ENCODE results near the gene RABGAP1L. TPM values are rescaled to one million over a fixed set of nuclear protein-coding genes. Genes with fewer than 3 reads are reported as not detected.

RABGAP1L gene
- total RNA-seq, 2 experiments from 2014 or later: 59.8 to 67.6 TPM

- intact Hi-C loops (cut with DNase I, micrococcal nuclease): no loop called here
- peaks cover 39% of the 10 kb centered on the region for H3K36me3 Mint-ChIP-seq (ENCODE audit: low read depth)
- H3K4me3 Mint-ChIP-seq: no peak overlapping the region
- TF ChIP-seq CTCF (IDR thresholded peaks at IDR 0.05): no peak
- DNase-seq (no peak), ATAC-seq (ENCODE audit: poor library complexity) (no peak)
- Histone ChIP-seq H3K4me1 (ENCODE audit: insufficient read depth, low read length) (no peaks in the 10 kb centered on the region), H3K9me3 (ENCODE audit: control insufficient read depth in 1 of 2, insufficient read depth in 1 of 2, low read length in 2 of 2) (no peaks in the 10 kb centered on the region), H3K36me3 (ENCODE audit: insufficient read depth, low read length) (peaks cover 2% of the 10 kb centered on the region), H3K4me3 (ENCODE audit: low read length) (no peak overlapping the region), H3K27me3 (ENCODE audit: control insufficient read depth in 1 of 2, insufficient read depth in 2 of 2, low read length in 2 of 2) (no peaks in the 10 kb centered on the region), H3K27ac (ENCODE audit: low read depth in 1 of 2, low read length in 2 of 2) (no peak overlapping the region)
- H3K9me3 Mint-ChIP-seq: peaks cover 9% of the 10 kb centered on the region
- no peaks in the 10 kb centered on the region for H3K27me3 Mint-ChIP-seq
- POLR2A ChIA-PET: no interaction called here
- CTCF ChIA-PET: no interaction called here
- H3K27ac Mint-ChIP-seq: no peak overlapping the region
- H3K4me1 Mint-ChIP-seq (ENCODE audit: low read depth): no peaks in the 10 kb centered on the region
Observed at GRCh38 chr1:174657411-174657810, 498.1 kb downstream of the RABGAP1L start.

GRCh38 chr1:174657893-174658292, 498.6 kb downstream of the RABGAP1L start:
- ATAC-seq (ENCODE audit: poor library complexity): no peak
- H3K4me1 ChIP-seq (ENCODE audit: insufficient read depth, low read length): no peaks in the 10 kb centered on the region
- Mint-ChIP-seq H3K9me3 (peaks cover 9% of the 10 kb centered on the region), H3K4me1 (ENCODE audit: low read depth) (no peaks in the 10 kb centered on the region), H3K36me3 (ENCODE audit: low read depth) (peaks cover 37% of the 10 kb centered on the region), H3K27me3 (no peaks in the 10 kb centered on the region), H3K27ac (no peak overlapping the region), H3K4me3 (no peak overlapping the region)
- intact Hi-C loops (cut with DNase I, micrococcal nuclease): no loop called here
- no peak for TF ChIP-seq CTCF (IDR thresholded peaks at IDR 0.05)
- no peaks in the 10 kb centered on the region for H3K36me3 ChIP-seq (ENCODE audit: insufficient read depth, low read length)
- no peak for DNase-seq
- H3K27ac ChIP-seq (ENCODE audit: low read depth in 1 of 2, low read length in 2 of 2): no peak overlapping the region
- ChIA-PET POLR2A (no interaction called here), CTCF (no interaction called here)
- H3K4me3 ChIP-seq (ENCODE audit: low read length): no peak overlapping the region
- H3K27me3 ChIP-seq (ENCODE audit: control insufficient read depth in 1 of 2, insufficient read depth in 2 of 2, low read length in 2 of 2): no peaks in the 10 kb centered on the region
- H3K9me3 ChIP-seq (ENCODE audit: control insufficient read depth in 1 of 2, insufficient read depth in 1 of 2, low read length in 2 of 2): no peaks in the 10 kb centered on the region

- H3K27ac ChIP-seq (ENCODE audit: low read depth in 1 of 2, low read length in 2 of 2): no peak overlapping the region
- H3K4me3 Mint-ChIP-seq: no peak overlapping the region
- ChIA-PET CTCF (interaction anchor here (0.6 kb wide), 1 partner anchor 104 kb away, joined by 3 read pairs; no protein-coding TSS in a partner anchor), POLR2A (no interaction called here)
- no peak overlapping the region for H3K4me3 ChIP-seq (ENCODE audit: low read length)
- H3K36me3 ChIP-seq (ENCODE audit: insufficient read depth, low read length): no peaks in the 10 kb centered on the region
- H3K36me3 Mint-ChIP-seq (ENCODE audit: low read depth): peaks cover 37% of the 10 kb centered on the region
- H3K9me3 Mint-ChIP-seq: peaks cover 9% of the 10 kb centered on the region
- no peak for DNase-seq
- H3K27ac Mint-ChIP-seq: no peak overlapping the region
- no peaks in the 10 kb centered on the region for H3K4me1 ChIP-seq (ENCODE audit: insufficient read depth, low read length)
- H3K9me3 ChIP-seq (ENCODE audit: control insufficient read depth in 1 of 2, insufficient read depth in 1 of 2, low read length in 2 of 2): no peaks in the 10 kb centered on the region
- TF ChIP-seq CTCF (IDR thresholded peaks at IDR 0.05): no peak
- no peaks in the 10 kb centered on the region for H3K27me3 ChIP-seq (ENCODE audit: control insufficient read depth in 1 of 2, insufficient read depth in 2 of 2, low read length in 2 of 2)
- H3K4me1 Mint-ChIP-seq (ENCODE audit: low read depth): no peaks in the 10 kb centered on the region
- intact Hi-C loops (cut with DNase I, micrococcal nuclease): no loop called here
- no peak for ATAC-seq (ENCODE audit: poor library complexity)
- H3K27me3 Mint-ChIP-seq: no peaks in the 10 kb centered on the region
Observed at GRCh38 chr1:174659823-174660222, 500.5 kb downstream of the RABGAP1L start.

All from CD4-positive, alpha-beta T cell (primary cell).